ENCODE measurements around the gene CKS2.

DNA sequence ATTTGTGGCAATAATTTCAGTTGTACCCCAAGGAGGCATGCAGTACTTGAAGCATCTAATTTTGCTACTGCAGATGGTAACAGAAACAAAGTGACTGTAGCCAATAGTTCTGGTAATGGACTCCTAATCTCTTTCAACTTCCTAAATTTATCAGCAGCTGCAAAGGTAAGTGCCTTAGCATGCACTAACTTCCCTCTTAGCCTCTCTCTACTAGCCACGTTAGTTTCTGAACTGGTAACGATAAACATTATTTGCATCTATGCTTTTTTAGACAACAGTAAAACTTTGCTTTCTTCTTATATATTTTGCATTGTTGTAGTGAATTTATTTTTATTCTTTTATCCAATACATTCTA is 6.2 kb upstream of the CKS2 start:
- TF ChIP-seq, protein P1, sequence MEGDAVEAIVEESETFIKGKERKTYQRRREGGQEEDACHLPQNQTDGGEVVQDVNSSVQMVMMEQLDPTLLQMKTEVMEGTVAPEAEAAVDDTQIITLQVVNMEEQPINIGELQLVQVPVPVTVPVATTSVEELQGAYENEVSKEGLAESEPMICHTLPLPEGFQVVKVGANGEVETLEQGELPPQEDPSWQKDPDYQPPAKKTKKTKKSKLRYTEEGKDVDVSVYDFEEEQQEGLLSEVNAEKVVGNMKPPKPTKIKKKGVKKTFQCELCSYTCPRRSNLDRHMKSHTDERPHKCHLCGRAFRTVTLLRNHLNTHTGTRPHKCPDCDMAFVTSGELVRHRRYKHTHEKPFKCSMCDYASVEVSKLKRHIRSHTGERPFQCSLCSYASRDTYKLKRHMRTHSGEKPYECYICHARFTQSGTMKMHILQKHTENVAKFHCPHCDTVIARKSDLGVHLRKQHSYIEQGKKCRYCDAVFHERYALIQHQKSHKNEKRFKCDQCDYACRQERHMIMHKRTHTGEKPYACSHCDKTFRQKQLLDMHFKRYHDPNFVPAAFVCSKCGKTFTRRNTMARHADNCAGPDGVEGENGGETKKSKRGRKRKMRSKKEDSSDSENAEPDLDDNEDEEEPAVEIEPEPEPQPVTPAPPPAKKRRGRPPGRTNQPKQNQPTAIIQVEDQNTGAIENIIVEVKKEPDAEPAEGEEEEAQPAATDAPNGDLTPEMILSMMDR (IDR thresholded peaks at IDR 0.05) = no peak
- TF ChIP-seq POLR2A (IDR thresholded peaks at IDR 0.05) = no peak
